ENCODE measurements around the gene CHD5.

CHD5 gene

GRCh38 chr1:6121651-6122370, 58.3 kb downstream of the CHD5 start:
- H2AK5ac ChIP-seq (ENCODE audit: low read length), result no peak overlapping the region
- DNase-seq, result no peak
- H2BK5ac ChIP-seq (ENCODE audit: low read length), result no peak overlapping the region
- no peaks in the 10 kb centered on the region for H3K79me2 ChIP-seq (ENCODE audit: control insufficient read depth, insufficient read depth, low read length)
- H3K4me1 ChIP-seq (ENCODE audit: control insufficient read depth, low read depth, low read length), result no peaks in the 10 kb centered on the region
- no CpG with 5 or more reads among the region's 17 CpGs for WGBS (ENCODE audit: extremely low coverage, insufficient coverage, low lambda C conversion rate)
- H4K8ac ChIP-seq (ENCODE audit: low read depth, low read length), result no peak overlapping the region
- H3K27me3 ChIP-seq (ENCODE audit: insufficient read depth, low read length, poor library complexity), result no peaks in the 10 kb centered on the region
- no peaks in the 10 kb centered on the region for H3K36me3 ChIP-seq (ENCODE audit: control insufficient read depth, insufficient read depth, low read length)
- H4K5ac ChIP-seq (ENCODE audit: low read length), result no peak overlapping the region
- H3K23ac ChIP-seq (ENCODE audit: low read length), result no peak overlapping the region
- no peak overlapping the region for H3K9ac ChIP-seq (ENCODE audit: low read length)
- no peaks in the 10 kb centered on the region for H3K79me1 ChIP-seq (ENCODE audit: low read length)
- H3K4ac ChIP-seq (ENCODE audit: low read depth, low read length), result no peak overlapping the region
- H3K56ac ChIP-seq (ENCODE audit: low read length), result no peak overlapping the region
- no peak overlapping the region for H2BK15ac ChIP-seq (replicated peaks; ENCODE audit: low read depth)
- H3K27ac ChIP-seq (ENCODE audit: low read depth, low read length), result no peak overlapping the region
- H3K4me2 ChIP-seq (ENCODE audit: low read length), result no peak overlapping the region
- H2BK120ac ChIP-seq (ENCODE audit: low read depth, low read length), result no peak overlapping the region
- no peak overlapping the region for H3K4me3 ChIP-seq (ENCODE audit: low read length)
- H3K18ac ChIP-seq (ENCODE audit: low read length), result no peak overlapping the region

DNA sequence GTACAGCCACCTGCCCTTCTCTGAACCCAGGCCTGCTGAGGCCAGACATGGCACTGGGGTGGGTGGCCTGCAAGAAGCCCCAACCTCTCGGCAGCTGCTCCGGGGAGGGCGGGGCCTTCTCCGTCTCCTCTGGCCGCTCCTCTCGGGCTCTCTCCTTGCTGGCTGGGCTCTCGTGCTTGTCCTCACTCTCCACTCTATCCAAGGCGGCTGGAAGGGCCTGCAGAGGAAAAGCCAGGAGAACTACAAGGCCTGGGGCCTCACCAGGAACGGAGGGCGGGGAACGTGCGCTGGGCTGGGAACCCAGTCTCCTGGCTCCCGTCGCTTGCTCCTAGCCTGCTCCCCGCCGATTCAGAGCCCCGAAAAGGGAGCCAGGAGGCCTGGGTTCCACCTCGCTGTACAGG, 59.1 kb downstream of the CHD5 start:
- DNase-seq, result no peak
- Histone ChIP-seq H3K18ac (ENCODE audit: low read length) (no peak overlapping the region), H3K27me3 (ENCODE audit: insufficient read depth, low read length, poor library complexity) (no peaks in the 10 kb centered on the region), H4K5ac (ENCODE audit: low read length) (no peak overlapping the region), H3K4me2 (ENCODE audit: low read length) (no peak overlapping the region), H3K4ac (ENCODE audit: low read depth, low read length) (no peak overlapping the region), H3K27ac (ENCODE audit: low read depth, low read length) (no peak overlapping the region), H3K56ac (ENCODE audit: low read length) (no peak overlapping the region), H4K8ac (ENCODE audit: low read depth, low read length) (no peak overlapping the region), H3K36me3 (ENCODE audit: control insufficient read depth, insufficient read depth, low read length) (no peaks in the 10 kb centered on the region), H3K4me3 (ENCODE audit: low read length) (no peak overlapping the region), H2BK5ac (ENCODE audit: low read length) (no peak overlapping the region), H3K79me2 (ENCODE audit: control insufficient read depth, insufficient read depth, low read length) (no peaks in the 10 kb centered on the region), H3K9ac (ENCODE audit: low read length) (no peak overlapping the region), H2BK15ac (replicated peaks; ENCODE audit: low read depth) (no peak overlapping the region), H3K79me1 (ENCODE audit: low read length) (no peaks in the 10 kb centered on the region), H3K4me1 (ENCODE audit: control insufficient read depth, low read depth, low read length) (no peaks in the 10 kb centered on the region), H2BK120ac (ENCODE audit: low read depth, low read length) (no peak overlapping the region), H3K23ac (ENCODE audit: low read length) (no peak overlapping the region), H2AK5ac (ENCODE audit: low read length) (no peak overlapping the region)
- WGBS (ENCODE audit: extremely low coverage, insufficient coverage, low lambda C conversion rate), result no CpG with 5 or more reads among the region's 18 CpGs

DNA sequence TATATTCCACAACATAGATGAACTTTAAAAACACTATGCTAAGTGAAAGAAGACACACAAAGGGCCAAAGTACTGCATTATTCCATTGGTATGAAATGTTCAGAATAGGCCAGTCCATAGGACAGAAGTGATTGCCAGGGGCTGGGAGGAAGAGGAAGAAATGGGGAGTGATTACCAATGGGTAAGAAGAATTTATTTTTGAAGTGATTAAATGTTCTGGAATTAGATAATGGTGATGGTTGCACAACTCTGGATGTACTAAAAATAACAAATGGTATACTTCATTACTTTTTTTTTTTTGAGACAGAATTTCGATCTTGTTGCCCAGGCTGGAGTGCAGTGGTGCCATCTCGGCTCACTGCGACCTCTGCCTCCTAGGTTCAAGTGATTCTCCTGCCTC, 61.7 kb downstream of the CHD5 start:
- Histone ChIP-seq H3K18ac (ENCODE audit: low read length) (no peak overlapping the region), H3K79me1 (ENCODE audit: low read length) (no peaks in the 10 kb centered on the region), H4K5ac (ENCODE audit: low read length) (no peak overlapping the region), H3K36me3 (ENCODE audit: control insufficient read depth, insufficient read depth, low read length) (no peaks in the 10 kb centered on the region), H3K27ac (ENCODE audit: low read depth, low read length) (no peak overlapping the region), H3K56ac (ENCODE audit: low read length) (no peak overlapping the region), H3K4me3 (ENCODE audit: low read length) (no peak overlapping the region), H2AK5ac (ENCODE audit: low read length) (no peak overlapping the region), H2BK5ac (ENCODE audit: low read length) (no peak overlapping the region), H3K4me1 (ENCODE audit: control insufficient read depth, low read depth, low read length) (no peaks in the 10 kb centered on the region), H2BK120ac (ENCODE audit: low read depth, low read length) (no peak overlapping the region), H3K27me3 (ENCODE audit: insufficient read depth, low read length, poor library complexity) (no peaks in the 10 kb centered on the region), H3K4ac (ENCODE audit: low read depth, low read length) (no peak overlapping the region), H2BK15ac (replicated peaks; ENCODE audit: low read depth) (no peak overlapping the region), H3K4me2 (ENCODE audit: low read length) (no peak overlapping the region), H4K8ac (ENCODE audit: low read depth, low read length) (no peak overlapping the region), H3K9ac (ENCODE audit: low read length) (no peak overlapping the region), H3K79me2 (ENCODE audit: control insufficient read depth, insufficient read depth, low read length) (no peaks in the 10 kb centered on the region), H3K23ac (ENCODE audit: low read length) (no peak overlapping the region)
- WGBS (ENCODE audit: extremely low coverage, insufficient coverage, low lambda C conversion rate), result no CpG with 5 or more reads among the region's 3 CpGs
- no peak for DNase-seq

DNA sequence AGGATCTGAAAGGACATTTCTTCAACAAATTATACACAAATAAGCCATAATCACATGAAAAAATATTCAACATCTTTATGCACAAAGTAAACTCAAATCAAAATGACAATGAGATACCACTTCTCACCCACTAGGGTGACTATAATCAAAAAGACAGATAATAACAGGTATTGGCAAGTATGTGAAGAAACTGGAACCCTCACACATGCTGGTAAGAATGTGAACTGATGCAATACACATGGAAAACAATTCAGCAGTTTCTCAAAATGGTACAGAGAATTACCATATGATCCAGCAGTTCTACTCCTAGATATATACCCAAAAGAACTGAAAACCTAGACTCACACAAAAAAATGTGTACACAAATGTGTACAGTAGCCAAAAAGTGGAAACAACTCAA, 62.5 kb downstream of the CHD5 start:
- H3K79me1 ChIP-seq (ENCODE audit: low read length), result no peaks in the 10 kb centered on the region
- H3K56ac ChIP-seq (ENCODE audit: low read length), result no peak overlapping the region
- H3K27me3 ChIP-seq (ENCODE audit: insufficient read depth, low read length, poor library complexity), result no peaks in the 10 kb centered on the region
- no peak overlapping the region for H2AK5ac ChIP-seq (ENCODE audit: low read length)
- no peak for DNase-seq
- H4K5ac ChIP-seq (ENCODE audit: low read length), result no peak overlapping the region
- H3K27ac ChIP-seq (ENCODE audit: low read depth, low read length), result no peak overlapping the region
- H2BK5ac ChIP-seq (ENCODE audit: low read length), result no peak overlapping the region
- H4K8ac ChIP-seq (ENCODE audit: low read depth, low read length), result no peak overlapping the region
- H2BK15ac ChIP-seq (replicated peaks; ENCODE audit: low read depth), result no peak overlapping the region
- H3K4me2 ChIP-seq (ENCODE audit: low read length), result no peak overlapping the region
- H3K36me3 ChIP-seq (ENCODE audit: control insufficient read depth, insufficient read depth, low read length), result no peaks in the 10 kb centered on the region
- H3K79me2 ChIP-seq (ENCODE audit: control insufficient read depth, insufficient read depth, low read length), result no peaks in the 10 kb centered on the region
- no peak overlapping the region for H3K4me3 ChIP-seq (ENCODE audit: low read length)
- H3K18ac ChIP-seq (ENCODE audit: low read length), result no peak overlapping the region
- no peak overlapping the region for H3K4ac ChIP-seq (ENCODE audit: low read depth, low read length)
- H3K9ac ChIP-seq (ENCODE audit: low read length), result no peak overlapping the region
- no peaks in the 10 kb centered on the region for H3K4me1 ChIP-seq (ENCODE audit: control insufficient read depth, low read depth, low read length)
- no peak overlapping the region for H3K23ac ChIP-seq (ENCODE audit: low read length)
- H2BK120ac ChIP-seq (ENCODE audit: low read depth, low read length), result no peak overlapping the region

DNA sequence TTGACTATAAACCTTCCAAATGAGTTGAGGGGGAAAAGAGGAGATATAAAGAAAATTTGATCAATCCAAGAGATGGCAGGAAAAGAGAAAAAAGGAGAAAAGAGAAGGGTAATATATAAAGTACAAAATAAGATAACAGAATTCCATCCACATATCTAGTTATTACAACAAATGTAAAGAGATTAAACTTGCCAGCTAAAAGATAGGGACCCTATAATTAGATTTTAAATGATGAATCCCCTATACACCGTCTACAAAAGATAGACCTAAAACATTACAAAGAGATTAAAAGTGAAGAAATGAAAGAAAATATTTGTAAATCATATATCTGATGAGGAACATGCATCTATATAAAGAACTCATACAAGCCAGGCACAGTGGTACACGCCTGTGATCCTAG, 63.1 kb downstream of the CHD5 start:
- H4K8ac ChIP-seq (ENCODE audit: low read depth, low read length), result no peak overlapping the region
- no peak for DNase-seq
- WGBS (ENCODE audit: extremely low coverage, insufficient coverage, low lambda C conversion rate), result no CpG with 5 or more reads among the region's 2 CpGs
- H3K79me2 ChIP-seq (ENCODE audit: control insufficient read depth, insufficient read depth, low read length), result no peaks in the 10 kb centered on the region
- H3K79me1 ChIP-seq (ENCODE audit: low read length), result no peaks in the 10 kb centered on the region
- no peak overlapping the region for H3K23ac ChIP-seq (ENCODE audit: low read length)
- no peaks in the 10 kb centered on the region for H3K4me1 ChIP-seq (ENCODE audit: control insufficient read depth, low read depth, low read length)
- H3K36me3 ChIP-seq (ENCODE audit: control insufficient read depth, insufficient read depth, low read length), result no peaks in the 10 kb centered on the region
- H3K56ac ChIP-seq (ENCODE audit: low read length), result no peak overlapping the region
- H3K4me2 ChIP-seq (ENCODE audit: low read length), result no peak overlapping the region
- no peak overlapping the region for H2BK120ac ChIP-seq (ENCODE audit: low read depth, low read length)
- H3K4ac ChIP-seq (ENCODE audit: low read depth, low read length), result no peak overlapping the region
- H2AK5ac ChIP-seq (ENCODE audit: low read length), result no peak overlapping the region
- H3K9ac ChIP-seq (ENCODE audit: low read length), result no peak overlapping the region
- no peak overlapping the region for H3K27ac ChIP-seq (ENCODE audit: low read depth, low read length)
- no peak overlapping the region for H2BK5ac ChIP-seq (ENCODE audit: low read length)
- H3K27me3 ChIP-seq (ENCODE audit: insufficient read depth, low read length, poor library complexity), result no peaks in the 10 kb centered on the region
- H2BK15ac ChIP-seq (replicated peaks; ENCODE audit: low read depth), result no peak overlapping the region
- H4K5ac ChIP-seq (ENCODE audit: low read length), result no peak overlapping the region
- H3K4me3 ChIP-seq (ENCODE audit: low read length), result no peak overlapping the region
- no peak overlapping the region for H3K18ac ChIP-seq (ENCODE audit: low read length)

GRCh38 chr1:6116137-6116536, 64.0 kb downstream of the CHD5 start:
- Histone ChIP-seq H2BK5ac (ENCODE audit: low read length) (no peak overlapping the region), H4K5ac (ENCODE audit: low read length) (no peak overlapping the region), H3K79me1 (ENCODE audit: low read length) (no peaks in the 10 kb centered on the region), H3K4me2 (ENCODE audit: low read length) (no peak overlapping the region), H3K18ac (ENCODE audit: low read length) (no peak overlapping the region), H3K79me2 (ENCODE audit: control insufficient read depth, insufficient read depth, low read length) (no peaks in the 10 kb centered on the region), H4K8ac (ENCODE audit: low read depth, low read length) (no peak overlapping the region), H3K4ac (ENCODE audit: low read depth, low read length) (no peak overlapping the region), H3K56ac (ENCODE audit: low read length) (no peak overlapping the region), H3K9ac (ENCODE audit: low read length) (no peak overlapping the region), H2BK15ac (replicated peaks; ENCODE audit: low read depth) (no peak overlapping the region), H3K4me3 (ENCODE audit: low read length) (no peak overlapping the region), H3K27ac (ENCODE audit: low read depth, low read length) (no peak overlapping the region), H2AK5ac (ENCODE audit: low read length) (no peak overlapping the region), H3K36me3 (ENCODE audit: control insufficient read depth, insufficient read depth, low read length) (no peaks in the 10 kb centered on the region), H3K23ac (ENCODE audit: low read length) (no peak overlapping the region), H2BK120ac (ENCODE audit: low read depth, low read length) (no peak overlapping the region), H3K27me3 (ENCODE audit: insufficient read depth, low read length, poor library complexity) (no peaks in the 10 kb centered on the region), H3K4me1 (ENCODE audit: control insufficient read depth, low read depth, low read length) (no peaks in the 10 kb centered on the region)
- WGBS (ENCODE audit: extremely low coverage, insufficient coverage, low lambda C conversion rate), result no CpG with 5 or more reads among the region's 1 CpG
- no peak for DNase-seq
